HAP-1 (cell line): Measurements from ENCODE around the gene TSPAN33.

Experiments
- DNase-seq, 2 experiments: peaks; one replicate each; pipeline ENCODE4 v3.0.0-alpha.2; 2016 to 2020; ENCODE audit warnings: low spot score in 2 of 2
- H3K27me3 ChIP-seq: fragments of 250-450 bp; sonication (Bioruptor Pico); 2 replicates; pipeline ENCODE4 v1.5.1; 2020; ENCODE audit warnings: low read depth, mild to moderate bottlenecking, moderate library complexity
- H3K36me3 ChIP-seq: fragments of 250-450 bp; sonication (Bioruptor Pico); replicated peaks from 2 replicates; pipeline ENCODE4 v1.5.1; 2020; ENCODE audit warnings: mild to moderate bottlenecking
- H3K4me1 ChIP-seq: fragments of 250-450 bp; sonication (Bioruptor Pico); 2 replicates; pipeline ENCODE4 v1.5.1; 2020; ENCODE audit warnings: mild to moderate bottlenecking
- H3K4me3 ChIP-seq: fragments of 250-450 bp; sonication (Bioruptor Pico); 2 replicates; pipeline ENCODE4 v1.5.1; 2020; ENCODE audit warnings: mild to moderate bottlenecking, moderate library complexity
- H3K9me3 ChIP-seq: fragments of 250-450 bp; sonication (Bioruptor Pico); 2 replicates; pipeline ENCODE4 v1.5.1; 2020; ENCODE audit warnings: mild to moderate bottlenecking, moderate library complexity
- in situ Hi-C: fragments of 300-500 bp; cut with MboI; formaldehyde crosslinking; loops from 3 replicates; pipeline ENCODE4 v1.14.3; 2020; ENCODE audit warnings: low sequenced_read_pairs, inconsistent platforms, mixed read lengths

TSPAN33 gene

GRCh38 chr7:129122078-129122750, 22.3 kb upstream of the TSPAN33 start:
- H3K36me3 ChIP-seq, result no peaks in the 10 kb centered on the region
- H3K4me3 ChIP-seq, result no peak overlapping the region
- H3K4me1 ChIP-seq, result no peaks in the 10 kb centered on the region
- in situ Hi-C loops, result no loop called here
- no peak for DNase-seq
- no peaks in the 10 kb centered on the region for H3K27me3 ChIP-seq
- peaks cover 11% of the 10 kb centered on the region for H3K9me3 ChIP-seq

GRCh38 chr7:129122751-129123509, 21.6 kb upstream of the TSPAN33 start:
- Histone ChIP-seq H3K9me3 (peaks cover 11% of the 10 kb centered on the region), H3K27me3 (no peaks in the 10 kb centered on the region), H3K36me3 (no peaks in the 10 kb centered on the region), H3K4me3 (no peak overlapping the region), H3K4me1 (no peaks in the 10 kb centered on the region)
- in situ Hi-C loops, result no loop called here
- no peak for DNase-seq

- DNase-seq, result no peak
- H3K4me1 ChIP-seq, result no peaks in the 10 kb centered on the region
- in situ Hi-C loops, result no loop called here
- H3K9me3 ChIP-seq, result peaks cover 11% of the 10 kb centered on the region
- H3K27me3 ChIP-seq, result no peaks in the 10 kb centered on the region
- no peak overlapping the region for H3K4me3 ChIP-seq
- no peaks in the 10 kb centered on the region for H3K36me3 ChIP-seq
Measured at GRCh38 chr7:129123510-129123857, 21.0 kb upstream of the TSPAN33 start.

GRCh38 chr7:129126314-129126713, 18.2 kb upstream of the TSPAN33 start:
- no peak for DNase-seq
- in situ Hi-C loops, result no loop called here
- Histone ChIP-seq H3K4me3 (no peak overlapping the region), H3K4me1 (no peaks in the 10 kb centered on the region), H3K36me3 (no peaks in the 10 kb centered on the region), H3K9me3 (0 out of 2 replicates have a peak, but pooled peaks cover 2% of the 10 kb centered on the region), H3K27me3 (no peaks in the 10 kb centered on the region)

GRCh38 chr7:129127154-129127553, 17.4 kb upstream of the TSPAN33 start:
- no peaks in the 10 kb centered on the region for H3K9me3 ChIP-seq
- no peak overlapping the region for H3K4me3 ChIP-seq
- no peaks in the 10 kb centered on the region for H3K36me3 ChIP-seq
- no peaks in the 10 kb centered on the region for H3K27me3 ChIP-seq
- in situ Hi-C loops, result no loop called here
- DNase-seq, result no peak
- no peaks in the 10 kb centered on the region for H3K4me1 ChIP-seq

DNA sequence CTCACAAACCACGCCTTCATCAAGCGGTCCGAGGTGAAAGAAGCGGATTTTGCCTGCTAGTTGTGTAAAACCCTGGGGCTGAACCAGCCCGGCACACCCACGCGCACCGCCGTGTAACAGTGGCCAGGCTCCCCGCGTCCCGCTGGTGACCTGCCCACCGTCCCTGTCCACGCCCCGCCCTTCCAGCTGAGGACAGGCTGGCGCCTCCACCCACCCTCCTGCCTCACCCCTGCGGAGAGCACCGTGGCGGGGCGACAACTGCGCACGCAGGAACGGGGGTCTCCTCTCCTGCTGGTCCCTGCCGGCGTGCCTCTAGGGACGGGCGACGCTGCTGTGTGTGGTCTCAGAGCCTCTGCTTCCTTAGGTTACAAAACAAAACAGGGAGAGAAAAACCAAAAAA, 16.9 kb upstream of the TSPAN33 start:
- in situ Hi-C loops, result no loop called here
- H3K36me3 ChIP-seq, result no peaks in the 10 kb centered on the region
- no peaks in the 10 kb centered on the region for H3K9me3 ChIP-seq
- H3K27me3 ChIP-seq, result no peaks in the 10 kb centered on the region
- no peaks in the 10 kb centered on the region for H3K4me1 ChIP-seq
- no peak overlapping the region for H3K4me3 ChIP-seq
- DNase-seq, result no peak

GRCh38 chr7:129134356-129134987, 10.0 kb upstream of the TSPAN33 start:
- no peaks in the 10 kb centered on the region; the same call in 1 of the 2 replicates for H3K27me3 ChIP-seq
- in situ Hi-C loops, result no loop called here
- no peaks in the 10 kb centered on the region for H3K36me3 ChIP-seq

DNA sequence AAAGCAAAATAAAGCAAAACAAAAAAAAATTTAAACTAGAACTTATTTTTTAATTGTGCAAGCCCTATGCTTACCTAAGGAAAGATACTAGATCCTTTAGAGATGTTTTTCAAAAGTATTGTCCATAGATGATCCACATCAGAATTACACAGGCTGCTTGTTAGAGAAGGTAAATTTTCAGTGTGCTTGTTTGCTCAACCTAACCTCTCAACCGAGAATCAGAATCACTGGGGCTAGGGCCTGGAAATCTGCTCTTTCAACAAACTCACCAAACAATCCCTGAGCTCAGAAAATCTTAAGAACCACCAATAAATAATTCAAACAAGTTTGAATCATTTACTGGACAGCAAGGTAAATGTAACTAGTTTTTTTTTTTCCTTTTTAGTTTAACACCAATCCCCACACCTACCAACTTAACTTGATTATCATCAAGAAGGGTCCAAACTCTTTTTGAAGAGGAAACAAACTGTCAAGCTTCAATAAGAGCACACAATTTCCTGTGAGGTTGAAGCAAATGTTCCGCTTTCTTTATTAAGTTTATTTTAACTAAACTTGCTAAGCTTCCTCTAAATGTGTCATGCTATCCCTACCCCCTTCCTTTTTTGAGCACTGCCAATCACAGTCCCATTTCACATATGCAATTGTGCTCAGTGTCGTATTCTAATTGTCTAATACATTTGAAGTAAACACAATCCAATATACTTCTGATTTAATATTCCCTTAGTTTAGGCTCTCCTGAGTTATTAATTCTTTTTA, 7.4 kb upstream of the TSPAN33 start:
- Histone ChIP-seq H3K27me3 (no peaks in the 10 kb centered on the region; the same call in 1 of the 2 replicates), H3K4me1 (no peaks in the 10 kb centered on the region), H3K4me3 (no peak overlapping the region), H3K36me3 (no peaks in the 10 kb centered on the region), H3K9me3 (no peaks in the 10 kb centered on the region)
- no peak for DNase-seq
- in situ Hi-C loops, result no loop called here

More at GRCh38 chr7:129134356-129134987, 10.0 kb upstream of the TSPAN33 start:
- H3K4me1 ChIP-seq, result no peaks in the 10 kb centered on the region
- H3K9me3 ChIP-seq, result no peaks in the 10 kb centered on the region
- H3K4me3 ChIP-seq, result no peak overlapping the region
- no peak for DNase-seq

GRCh38 chr7:129143724-129144094, 798 bp upstream of the TSPAN33 start:
- Histone ChIP-seq H3K27me3 (no peaks in the 10 kb centered on the region), H3K36me3 (no peaks in the 10 kb centered on the region), H3K9me3 (no peaks in the 10 kb centered on the region), H3K4me1 (peaks cover 10% of the 10 kb centered on the region), H3K4me3 (peak overlapping the region; percentile 44)
- no peak for DNase-seq
- in situ Hi-C loops, result no loop called here

DNA sequence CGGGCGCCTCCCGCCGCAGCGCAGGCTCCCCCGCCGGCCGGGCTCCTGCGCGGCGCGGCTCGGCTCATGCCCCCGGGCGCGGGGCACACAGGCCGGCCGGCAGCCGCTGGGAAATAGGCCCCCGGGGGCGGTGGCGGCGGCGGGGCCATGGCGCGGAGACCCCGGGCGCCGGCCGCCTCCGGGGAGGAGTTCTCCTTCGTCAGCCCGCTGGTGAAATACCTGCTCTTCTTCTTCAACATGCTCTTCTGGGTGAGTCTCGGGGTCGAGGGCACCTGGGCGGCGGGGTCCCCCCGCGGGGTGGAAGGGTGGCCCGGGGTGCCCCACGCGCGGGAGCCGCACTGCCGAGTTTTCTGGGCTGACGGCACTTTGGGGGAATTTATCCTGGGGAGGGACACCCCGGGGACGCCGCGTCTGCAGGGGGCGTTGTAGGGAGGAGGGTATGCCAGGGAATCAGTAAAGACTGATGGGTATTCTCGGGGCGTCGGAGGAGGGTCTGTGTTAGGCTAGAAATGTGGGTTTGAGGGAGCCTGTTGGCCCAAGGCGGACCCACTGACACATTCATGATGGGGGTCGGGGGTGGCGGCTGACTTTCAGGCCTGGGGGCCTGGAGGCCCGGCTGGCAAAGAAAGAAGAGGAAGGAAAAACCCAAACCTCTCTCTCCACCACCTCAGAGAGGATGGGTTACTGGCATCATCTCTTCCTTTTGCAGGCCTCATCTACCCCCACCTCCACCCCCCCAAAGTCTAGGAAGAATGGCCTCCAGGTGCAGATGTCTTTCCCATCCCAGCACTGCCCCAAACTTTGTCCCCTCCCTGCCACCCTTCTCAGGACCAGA, 544 bp downstream of the TSPAN33 start:
- in situ Hi-C loops, result no loop called here
- Histone ChIP-seq H3K4me3 (peak overlapping the region; percentile 54), H3K9me3 (no peaks in the 10 kb centered on the region), H3K36me3 (no peaks in the 10 kb centered on the region), H3K4me1 (peaks cover 10% of the 10 kb centered on the region), H3K27me3 (no peaks in the 10 kb centered on the region)
- peak in 1 of 2 experiments; percentile 20 for DNase-seq

DNA sequence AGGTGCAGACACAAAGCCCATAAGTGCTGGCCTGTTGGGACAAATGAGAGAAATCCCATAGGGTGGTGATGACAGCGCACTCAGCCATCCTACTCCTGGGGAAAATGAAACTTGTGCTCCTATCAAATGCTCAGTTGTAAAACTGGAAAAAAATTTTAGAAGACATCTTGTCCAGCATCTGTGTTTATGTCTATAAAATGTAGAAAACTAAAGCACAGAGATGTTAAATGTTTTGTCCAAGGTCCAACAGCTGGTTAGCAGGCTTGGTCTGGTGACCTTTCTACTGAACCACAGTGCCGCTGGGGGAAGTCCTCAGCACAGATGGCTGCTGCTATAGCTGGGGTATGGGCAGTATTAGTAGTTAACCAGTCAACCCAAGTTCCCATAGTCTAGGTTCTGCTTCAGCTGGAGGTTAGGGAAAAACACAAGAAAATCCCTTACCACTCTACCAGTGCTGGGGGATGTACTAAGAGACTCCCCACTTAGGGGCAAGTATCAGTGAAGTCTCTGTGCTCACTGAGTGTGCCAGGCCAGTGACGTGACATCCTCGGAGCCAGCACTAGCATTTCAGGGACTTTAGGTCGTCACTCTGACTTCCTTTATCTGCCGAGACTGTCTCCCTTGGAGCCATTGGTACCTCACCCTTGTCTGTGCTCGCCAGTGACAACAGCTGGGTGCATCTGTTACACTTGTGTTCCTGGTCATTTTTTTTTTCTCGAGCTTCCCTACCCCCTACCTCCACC, 1.9 kb downstream of the TSPAN33 start:
- Histone ChIP-seq H3K36me3 (no peaks in the 10 kb centered on the region), H3K27me3 (no peaks in the 10 kb centered on the region), H3K9me3 (no peaks in the 10 kb centered on the region), H3K4me1 (peaks cover 10% of the 10 kb centered on the region), H3K4me3 (no peak overlapping the region)
- no peak for DNase-seq
- in situ Hi-C loops, result no loop called here

GRCh38 chr7:129147731-129148130, 3.2 kb downstream of the TSPAN33 start:
- no peak overlapping the region for H3K4me3 ChIP-seq
- no peak for DNase-seq
- H3K27me3 ChIP-seq, result no peaks in the 10 kb centered on the region
- peaks cover 10% of the 10 kb centered on the region for H3K4me1 ChIP-seq
- no peaks in the 10 kb centered on the region for H3K36me3 ChIP-seq
- no peaks in the 10 kb centered on the region for H3K9me3 ChIP-seq
- in situ Hi-C loops, result no loop called here
